T-helper 2 cell treated with Interferon-gamma antibody and Interleukin-4, amounts not matched to agents 100 ng/mL and 5 ng/mL, for 36 hours (primary cell): ENCODE measurements around the gene PHF5A. TPM values are rescaled to one million over a fixed set of nuclear protein-coding genes. Genes with fewer than 3 reads are reported as not detected.

Source experiments
- intact Hi-C: fragments of 100-400 bp; cut with micrococcal nuclease; formaldehyde crosslinking; loops from one replicate; pipeline ENCODE4 v1.15.1; 2023
- total RNA-seq: library from RNA; stranded (reverse); gene quantifications from 2 replicates; pipeline ENCODE4 v1.2.3, GENCODE V29; 2022

Gene PHF5A, protein sequence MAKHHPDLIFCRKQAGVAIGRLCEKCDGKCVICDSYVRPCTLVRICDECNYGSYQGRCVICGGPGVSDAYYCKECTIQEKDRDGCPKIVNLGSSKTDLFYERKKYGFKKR
- 61.7 and 72.6 TPM in 2 replicates for total RNA-seq

- intact Hi-C loops: loop anchor here (1.0 to 10.0 kb wide), 7 partner anchors 20 to 476 kb away; partner anchors contain the start of genes CENPM, DESI1, RANGAP1 and TEF
Observed at GRCh38 chr22:41468381-41469217, at the start of gene PHF5A, which contains the start of gene ACO2. PHF5A (minus strand) TSS chr22:41468692; CDS start chr22:41468653, 39 bp downstream. ACO2 (plus strand) TSS chr22:41469117; CDS start chr22:41469147, 30 bp downstream.

DNA sequence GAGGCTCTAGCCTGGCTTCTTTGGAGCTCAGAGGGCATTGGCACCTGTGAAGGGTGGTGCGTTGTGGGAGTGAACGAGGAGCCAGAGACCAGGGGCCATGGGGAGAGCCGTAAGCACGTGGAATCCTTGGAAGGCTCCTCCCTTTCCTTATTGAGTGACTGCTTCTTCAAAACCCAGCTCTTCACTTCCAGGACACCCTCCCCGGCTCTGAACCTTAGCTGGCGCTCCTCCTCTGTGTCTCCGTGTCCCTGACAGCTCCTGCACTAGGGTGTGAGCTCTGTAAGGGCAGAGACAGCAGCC, 49.5 kb upstream of the PHF5A start:
- intact Hi-C loops: no loop called here

GRCh38 chr22:41517172-41518047, 48.9 kb upstream of the PHF5A start:
- intact Hi-C loops: no loop called here

- intact Hi-C loops: no loop called here
Observed at GRCh38 chr22:41516462-41516861, 48.0 kb upstream of the PHF5A start.

DNA sequence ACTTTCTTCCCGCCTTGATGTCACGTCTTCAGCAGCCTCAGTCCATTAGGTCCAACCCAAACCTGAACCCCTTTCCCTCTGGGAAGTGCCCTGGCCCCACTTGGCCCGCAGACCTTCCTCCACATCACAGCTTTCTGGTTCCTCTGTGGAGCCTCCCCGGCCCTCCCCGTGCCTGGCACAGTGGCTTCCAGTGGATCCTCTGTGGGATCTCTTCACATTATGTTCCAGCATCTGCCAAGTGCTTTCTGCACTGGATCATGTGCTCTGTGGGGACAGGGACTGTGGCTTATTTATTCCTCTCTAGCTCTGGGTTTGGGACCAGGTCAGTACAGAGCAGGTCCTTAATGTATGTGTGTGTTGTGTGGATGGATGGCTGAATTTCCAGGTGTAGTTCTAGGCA, 44.9 kb upstream of the PHF5A start:
- intact Hi-C loops: no loop called here

DNA sequence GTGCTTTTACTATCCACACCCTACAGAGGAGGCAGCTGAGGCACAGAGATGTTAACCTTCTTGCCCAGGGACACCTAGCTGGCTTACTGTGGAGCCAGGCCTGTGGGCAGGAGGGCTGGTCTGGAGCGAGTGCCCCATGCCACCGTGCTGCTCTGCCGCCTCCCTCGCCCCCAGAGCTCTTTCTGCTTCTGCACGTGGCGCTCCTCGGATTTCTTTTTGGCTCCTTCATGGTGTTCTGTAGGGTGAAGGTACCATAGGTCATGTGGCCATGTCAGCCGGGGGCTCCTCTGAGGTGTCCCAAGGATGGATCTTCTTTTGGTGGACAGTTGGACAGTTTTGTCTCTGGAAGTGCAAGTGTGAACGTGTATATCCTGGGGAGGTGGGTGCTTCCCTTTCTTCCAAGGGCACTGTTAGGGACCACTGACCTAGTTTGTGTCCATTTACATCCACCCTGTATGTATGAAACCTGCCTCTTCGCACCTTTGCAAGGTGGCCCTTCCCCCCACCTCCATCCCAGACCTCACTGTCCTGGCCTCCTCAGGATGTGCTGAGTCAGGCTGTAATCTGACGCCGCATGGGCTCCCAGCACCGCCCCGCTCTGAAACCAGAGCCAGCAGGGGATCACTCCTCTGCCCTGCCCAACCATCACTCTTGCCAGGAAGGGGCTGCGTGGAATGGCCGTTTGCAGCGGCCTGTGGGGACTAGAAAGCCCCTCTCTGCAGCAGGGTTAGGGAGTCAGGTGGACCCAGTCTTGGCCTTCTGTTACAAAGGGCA, 44.1 kb upstream of the PHF5A start:
- intact Hi-C loops: no loop called here

- intact Hi-C loops: no loop called here
Observed at GRCh38 chr22:41511521-41511968, 43.1 kb upstream of the PHF5A start.

DNA sequence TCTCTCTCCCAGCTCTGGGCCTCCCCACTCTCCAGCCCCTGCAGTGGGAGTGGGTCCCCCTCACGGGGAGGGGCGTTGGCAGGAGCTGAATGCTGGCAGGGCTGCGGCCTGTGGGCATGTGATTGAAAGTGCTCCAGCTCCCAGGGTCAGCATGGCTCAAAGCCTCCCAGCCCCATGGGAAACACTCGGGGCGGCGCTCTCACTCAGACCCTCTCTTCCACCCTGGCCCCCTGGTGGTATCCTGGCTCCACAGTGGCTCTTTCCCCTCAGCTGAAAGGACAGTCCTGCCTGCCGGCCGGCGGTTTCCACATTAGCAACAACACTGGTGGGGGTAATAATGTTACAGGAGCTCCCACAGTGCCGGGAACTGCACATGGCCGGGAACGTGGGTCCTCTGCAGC, 40.3 kb upstream of the PHF5A start:
- intact Hi-C loops: no loop called here

- intact Hi-C loops: no loop called here
Observed at GRCh38 chr22:41507330-41508063, 39.0 kb upstream of the PHF5A start.

- intact Hi-C loops: no loop called here
Observed at GRCh38 chr22:41505511-41506220, 37.2 kb upstream of the PHF5A start.

DNA sequence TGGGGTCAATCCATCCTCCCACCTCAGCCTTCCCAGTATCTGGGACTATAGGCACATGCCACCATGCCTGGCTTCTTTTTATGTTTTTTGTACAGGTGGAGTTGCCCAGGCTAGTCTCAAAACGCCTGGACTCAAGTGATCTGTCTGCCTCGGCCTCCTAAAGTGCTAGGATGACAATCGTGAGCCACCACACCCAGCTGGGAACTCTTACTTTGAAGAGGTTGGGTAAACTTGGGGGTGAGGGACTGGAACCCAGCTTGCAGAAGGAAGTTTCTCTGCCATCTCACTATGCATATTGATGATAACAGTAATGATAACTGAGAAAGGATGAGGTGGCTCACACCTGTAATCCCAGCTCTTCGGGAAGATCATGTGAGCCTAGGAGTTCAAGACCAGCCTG, 36.3 kb upstream of the PHF5A start:
- intact Hi-C loops: no loop called here

DNA sequence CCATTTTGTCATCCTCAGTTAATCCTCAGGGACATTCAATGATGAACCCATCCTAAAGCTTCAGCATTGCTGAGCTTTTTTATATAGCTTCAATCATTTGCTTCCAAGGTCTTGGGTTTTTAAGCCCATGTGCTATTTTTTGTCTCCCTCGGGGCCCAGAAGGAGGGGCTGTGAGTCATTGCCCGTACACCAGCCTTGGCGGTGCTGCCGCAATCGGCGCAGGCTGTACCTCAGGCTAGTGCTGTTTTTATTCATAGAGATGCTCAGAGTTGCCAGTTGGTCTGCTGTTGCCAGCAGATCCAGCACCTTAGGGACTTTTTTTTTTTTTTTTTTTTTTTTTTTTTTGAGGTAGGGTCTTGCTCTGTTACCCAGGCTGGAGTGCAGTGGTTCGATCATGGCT, 35.9 kb upstream of the PHF5A start:
- intact Hi-C loops: no loop called here

DNA sequence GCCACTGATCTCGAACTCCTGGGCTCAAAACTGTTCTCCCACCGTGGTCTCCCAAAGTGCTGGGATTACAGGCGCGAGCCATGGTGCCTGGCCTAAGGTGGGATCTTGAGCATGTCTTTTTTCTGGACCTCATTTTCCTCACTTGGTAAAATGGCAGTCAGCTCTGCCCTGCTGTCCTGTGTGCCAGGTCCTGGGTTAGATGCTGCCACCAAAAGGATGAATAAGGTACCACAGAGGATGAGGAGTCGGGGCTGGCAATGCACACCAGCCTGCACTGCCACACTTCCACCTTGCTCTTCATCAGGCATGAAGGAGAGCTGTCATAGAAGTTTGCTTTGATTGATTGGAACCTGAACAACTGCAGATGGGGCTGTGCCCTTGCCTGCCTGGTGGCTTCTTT, 32.7 kb upstream of the PHF5A start:
- intact Hi-C loops: no loop called here

DNA sequence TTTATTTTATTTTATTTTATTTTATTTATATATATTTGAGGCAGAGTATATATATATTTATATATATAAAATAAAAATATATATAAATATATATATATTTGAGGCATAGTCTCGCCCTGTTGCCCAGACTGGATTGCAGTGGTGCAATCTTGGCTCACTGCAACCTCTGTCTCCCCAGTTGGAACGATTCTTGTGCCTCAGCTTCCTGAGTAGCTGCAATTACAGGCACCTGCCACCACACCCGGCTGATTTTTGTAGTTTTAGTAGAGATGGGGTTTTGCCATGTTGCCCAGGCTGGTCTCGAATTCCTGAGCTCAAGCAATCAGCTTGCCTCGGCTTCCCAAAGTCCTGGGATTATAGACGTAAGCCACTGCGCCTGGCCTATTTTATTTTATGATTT, 31.8 kb upstream of the PHF5A start:
- intact Hi-C loops: no loop called here

- intact Hi-C loops: no loop called here
Observed at GRCh38 chr22:41499624-41500280, 31.3 kb upstream of the PHF5A start.

- intact Hi-C loops: no loop called here
Observed at GRCh38 chr22:41498303-41498835, 29.9 kb upstream of the PHF5A start.

DNA sequence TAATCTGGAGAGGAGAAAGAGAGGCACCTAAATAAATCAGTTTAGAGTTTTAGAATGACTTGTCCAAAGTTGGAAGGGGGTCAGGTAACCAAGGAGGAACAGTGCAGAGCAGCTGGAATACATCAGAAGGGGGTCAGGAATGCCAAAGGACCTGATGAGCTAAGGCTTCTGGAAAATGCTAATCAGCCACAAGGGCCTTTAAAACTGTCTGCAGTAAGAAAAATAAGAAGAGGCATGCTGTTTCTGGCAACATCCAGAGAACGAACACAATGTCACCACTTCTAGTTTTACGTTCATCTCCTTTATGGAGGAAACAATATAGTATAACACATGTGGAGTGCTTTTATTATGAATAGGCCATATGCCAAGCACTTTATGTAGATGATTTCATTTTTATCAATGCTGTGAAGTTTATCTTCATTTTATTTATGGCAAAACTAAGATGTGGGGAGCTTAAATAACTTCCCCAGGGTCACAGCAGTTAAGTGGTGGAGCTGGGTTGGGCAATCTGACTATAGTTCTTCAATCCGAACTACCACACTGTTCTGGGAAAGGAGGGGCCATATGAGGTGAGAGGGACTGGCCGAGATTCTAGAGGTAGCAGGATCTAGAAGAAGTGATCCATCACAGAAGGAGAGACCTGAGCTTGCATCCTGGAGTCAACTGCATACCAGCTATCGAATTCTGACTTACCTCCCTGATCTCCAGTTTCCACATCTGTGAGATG, 23.0 kb upstream of the PHF5A start:
- intact Hi-C loops: no loop called here

DNA sequence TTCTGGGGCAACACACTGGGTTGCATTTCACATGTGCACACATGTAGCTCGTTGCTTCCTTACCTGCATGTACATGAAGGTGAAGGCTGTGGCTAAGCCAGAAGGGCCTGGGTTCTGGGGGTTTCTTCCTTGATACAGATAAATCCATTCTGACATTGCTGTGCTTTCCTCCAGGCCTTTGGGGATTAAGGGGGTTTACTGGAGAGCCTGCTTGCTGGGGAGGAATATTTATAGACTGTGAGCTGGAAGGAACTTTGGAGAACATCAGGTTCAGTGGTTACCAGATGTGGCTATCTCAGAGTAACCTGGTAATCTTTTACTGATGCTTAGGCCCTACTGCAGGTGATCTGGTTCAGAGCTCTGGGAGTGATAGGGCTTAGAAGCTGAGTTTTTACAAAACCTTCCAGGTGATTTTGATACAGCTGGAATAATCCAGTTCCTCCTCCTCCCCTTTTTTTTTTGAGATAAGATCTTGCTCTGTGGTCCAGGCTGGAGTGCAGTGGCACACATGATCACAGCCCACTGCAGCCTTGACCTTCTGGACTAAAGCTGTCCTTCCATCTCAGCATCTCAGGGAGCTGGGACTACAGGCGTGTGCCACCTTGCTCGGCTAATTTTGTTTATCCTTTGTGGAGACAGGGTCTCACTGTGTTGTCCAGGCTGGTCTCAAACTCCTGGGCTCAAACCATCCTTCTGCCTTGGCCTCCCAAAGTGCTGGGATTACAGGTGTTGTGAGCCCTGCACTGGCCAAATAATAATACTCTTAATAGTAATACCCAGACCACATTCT, 20.3 kb upstream of the PHF5A start:
- intact Hi-C loops: no loop called here
